Smooth muscle cell (in vitro differentiated cells): ENCODE measurements around the gene PDCL3. TPM values are rescaled to one million over a fixed set of nuclear protein-coding genes. Genes with fewer than 3 reads are reported as not detected.

Experiments used
- DNase-seq: peaks from one replicate; lab custom pipeline; 2025; ENCODE audit not compliant: unreplicated experiment; lab: John Stamatoyannopoulos, UW
- H2AFZ ChIP-seq: fragments of 200-600 bp; sonication (generic); 2 replicates; pipeline ENCODE4 v1.6.0; 2016; ENCODE audit warnings: antibody characterized with exemption, low read depth, mild to moderate bottlenecking
- H3F3A ChIP-seq: fragments of 200-600 bp; sonication (generic); 2 replicates; pipeline ENCODE4 v1.6.0; 2017; ENCODE audit warnings: antibody characterized with exemption, low read depth
- H3K27ac ChIP-seq: fragments of 200-600 bp; sonication (generic); 2 replicates; pipeline ENCODE4 v1.5.1; 2016; ENCODE audit warnings: low read depth, mild to moderate bottlenecking
- H3K27me3 ChIP-seq: fragments of 200-600 bp; sonication (generic); 2 replicates; pipeline ENCODE4 v1.6.1; 2016; ENCODE audit warnings: low read depth, mild to moderate bottlenecking
- H3K36me3 ChIP-seq: fragments of 200-600 bp; sonication (generic); 2 replicates; pipeline ENCODE4 v1.5.1; 2016; ENCODE audit warnings: low read depth
- H3K4me1 ChIP-seq: fragments of 200-600 bp; sonication (generic); 2 replicates; pipeline ENCODE4 v1.5.1; 2016; ENCODE audit warnings: low read depth
- H3K4me2 ChIP-seq: fragments of 200-600 bp; sonication (generic); 2 replicates; pipeline ENCODE4 v1.6.0; 2016; ENCODE audit warnings: mild to moderate bottlenecking
- H3K4me3 ChIP-seq: fragments of 200-600 bp; sonication (generic); 2 replicates; pipeline ENCODE4 v1.5.1; 2016; ENCODE audit warnings: mild to moderate bottlenecking
- H3K79me2 ChIP-seq: fragments of 200-600 bp; sonication (generic); 2 replicates; pipeline ENCODE4 v1.6.0; 2016; ENCODE audit warnings: low read depth, mild to moderate bottlenecking
- H3K9ac ChIP-seq: fragments of 200-600 bp; sonication (generic); 2 replicates; pipeline ENCODE4 v1.6.0; 2016; ENCODE audit warnings: low read depth
- H3K9me3 ChIP-seq: fragments of 200-600 bp; sonication (generic); replicated peaks from 2 replicates; pipeline ENCODE4 v1.5.1; 2016; ENCODE audit warnings: low read depth
- H4K20me1 ChIP-seq: fragments of 200-600 bp; sonication (generic); 2 replicates; pipeline ENCODE4 v1.6.0; 2016; ENCODE audit warnings: low read depth
- CTCF ChIP-seq: fragments of 200-600 bp; sonication (generic); IDR thresholded peaks from 2 replicates; pipeline ENCODE4 v1.5.1; 2017; ENCODE audit warnings: borderline replicate concordance, mild to moderate bottlenecking, antibody characterized with exemption; ENCODE audit not compliant: insufficient read depth, poor library complexity, severe bottlenecking
- WGBS: methylation state at CpG from one replicate; pipeline ENCODE4 v1.1.7; 2016; ENCODE audit warnings: low lambda C conversion rate; 5-methylcytosine and 5-hydroxymethylcytosine counted together
- polyA plus RNA-seq: library from polyadenylated mRNA; unstranded; fragments of >200 nt; fragmentation: Nextera tagmentation; extraction: Ambion mirVana; gene quantifications from 2 replicates; pipeline ENCODE4 v1.2.1, GENCODE V29; 2016
- total RNA-seq: library from RNA; depleted of rRNA; stranded (reverse); fragments of >200 nt; gene quantifications from 2 replicates; pipeline ENCODE4 v1.2.3, GENCODE V29; 2014

Gene PDCL3
- total and polyA plus RNA-seq, 2 experiments from 2014 or later: 12.6 to 15.4 TPM

DNA sequence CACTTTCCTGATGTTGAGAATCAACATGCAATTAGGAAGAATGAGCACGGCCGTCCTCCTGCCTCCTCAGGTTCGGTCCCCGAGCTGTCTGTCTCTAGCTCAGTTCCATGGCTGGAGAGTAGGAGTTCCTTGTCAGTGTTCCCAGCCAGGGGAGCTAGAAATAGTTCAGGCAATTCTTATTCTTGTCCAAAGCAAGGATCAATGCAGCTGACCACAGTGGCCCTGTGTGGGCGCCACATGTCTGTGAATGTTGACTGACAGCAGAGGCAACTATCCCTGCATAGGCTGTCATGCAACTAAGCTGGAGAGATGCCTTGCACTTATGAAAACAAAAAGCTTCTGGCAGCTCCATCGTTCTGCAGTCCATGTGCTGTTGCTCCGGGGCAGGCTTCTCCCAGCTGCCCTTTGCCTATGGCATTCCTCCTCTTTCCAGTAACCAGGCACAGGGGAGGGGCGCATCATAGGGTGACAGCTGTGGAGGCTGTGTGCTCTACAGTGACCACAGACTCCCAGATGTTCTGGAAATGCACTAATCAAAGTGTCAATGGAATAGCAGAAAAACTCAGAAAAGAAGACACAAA lies 58.7 kb downstream of the PDCL3 start:
- no peaks in the 10 kb centered on the region for H4K20me1 ChIP-seq
- H3K4me2 ChIP-seq: no peak overlapping the region
- H3K27me3 ChIP-seq: peaks cover under 1% of the 10 kb centered on the region
- no peak for DNase-seq
- no peak overlapping the region for H3K4me3 ChIP-seq
- no peak overlapping the region for H3K27ac ChIP-seq
- no peak overlapping the region for H3K9ac ChIP-seq
- no peak overlapping the region for H2AFZ ChIP-seq
- no peaks in the 10 kb centered on the region for H3K4me1 ChIP-seq
- 94% methylated on average over 8 of the region's 8 CpGs for WGBS
- no peaks in the 10 kb centered on the region for H3K9me3 ChIP-seq
- H3K79me2 ChIP-seq: no peaks in the 10 kb centered on the region
- no peak for TF ChIP-seq CTCF
- no peaks in the 10 kb centered on the region for H3F3A ChIP-seq
- no peaks in the 10 kb centered on the region for H3K36me3 ChIP-seq

DNA sequence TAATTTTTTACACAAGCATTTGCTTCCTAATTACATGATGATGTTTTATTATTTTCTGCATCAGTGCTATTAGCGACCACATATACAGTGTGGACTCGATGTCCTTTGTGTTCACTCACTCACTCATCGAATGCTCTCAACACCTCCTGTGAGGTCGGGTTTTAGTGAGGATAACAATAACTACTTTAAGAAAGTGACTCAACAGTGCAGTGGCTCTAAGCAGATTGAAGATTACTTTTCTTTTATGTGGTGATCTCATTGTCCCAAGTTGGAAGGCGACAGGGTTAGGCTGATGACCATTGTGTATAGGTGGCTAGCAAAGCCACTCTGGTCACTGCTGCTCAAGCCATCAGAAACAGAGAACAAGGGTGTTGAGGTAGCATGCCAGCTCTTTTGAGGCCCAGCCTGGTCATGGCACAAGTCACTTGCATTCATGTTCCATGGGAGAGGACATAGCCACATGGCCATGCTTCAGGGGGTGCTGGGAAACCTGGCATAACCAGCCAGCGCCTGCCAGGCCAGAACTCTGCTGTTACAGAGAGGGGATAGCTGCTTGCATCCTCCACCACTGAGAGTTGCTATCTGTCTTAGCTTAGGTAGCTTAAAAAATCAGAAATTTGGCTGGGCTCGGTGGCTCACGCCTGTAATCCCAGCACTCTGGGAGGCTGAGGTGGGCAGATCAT lies 60.4 kb downstream of the PDCL3 start:
- TF ChIP-seq CTCF: no peak
- H3K9ac ChIP-seq: no peak overlapping the region
- H3K4me3 ChIP-seq: no peak overlapping the region
- DNase-seq: no peak
- H3F3A ChIP-seq: no peaks in the 10 kb centered on the region
- H3K4me1 ChIP-seq: no peaks in the 10 kb centered on the region
- peaks cover 12% of the 10 kb centered on the region for H3K27me3 ChIP-seq
- H3K9me3 ChIP-seq: no peaks in the 10 kb centered on the region
- H3K4me2 ChIP-seq: no peak overlapping the region
- H4K20me1 ChIP-seq: no peaks in the 10 kb centered on the region
- WGBS: 86% methylated on average over 8 of the region's 8 CpGs
- no peaks in the 10 kb centered on the region for H3K79me2 ChIP-seq
- H3K27ac ChIP-seq: no peak overlapping the region
- H3K36me3 ChIP-seq: no peaks in the 10 kb centered on the region
- H2AFZ ChIP-seq: no peak overlapping the region

DNA sequence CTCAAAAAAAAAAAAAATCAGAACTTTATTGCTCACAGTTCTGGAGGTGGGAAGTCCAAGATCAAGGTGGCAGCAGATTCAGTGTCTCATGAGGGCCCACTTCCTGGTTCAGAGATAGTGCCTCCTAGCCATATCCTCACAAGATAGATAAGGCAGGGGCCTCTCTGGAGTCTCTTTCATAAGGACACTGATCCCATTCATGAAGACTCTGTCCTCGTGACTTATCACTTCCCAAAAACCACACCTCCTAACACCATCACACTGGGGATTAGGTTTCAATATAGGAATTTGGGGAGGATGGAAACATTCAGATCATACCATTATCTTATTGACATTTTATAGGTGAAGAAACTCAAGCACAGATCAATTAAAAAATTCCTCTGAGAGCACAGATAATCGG lies 61.1 kb downstream of the PDCL3 start:
- no peak for DNase-seq
- no peak overlapping the region for H3K4me3 ChIP-seq
- 77% methylated on average over 2 of the region's 2 CpGs for WGBS
- no peaks in the 10 kb centered on the region for H3K9me3 ChIP-seq
- H3K36me3 ChIP-seq: no peaks in the 10 kb centered on the region
- H3K4me2 ChIP-seq: no peak overlapping the region
- H3F3A ChIP-seq: no peaks in the 10 kb centered on the region
- H2AFZ ChIP-seq: no peak overlapping the region
- H3K27ac ChIP-seq: no peak overlapping the region
- no peak overlapping the region for H3K9ac ChIP-seq
- no peaks in the 10 kb centered on the region for H3K79me2 ChIP-seq
- TF ChIP-seq CTCF: no peak
- H3K27me3 ChIP-seq: peaks cover 12% of the 10 kb centered on the region
- H4K20me1 ChIP-seq: no peaks in the 10 kb centered on the region
- no peaks in the 10 kb centered on the region for H3K4me1 ChIP-seq

DNA sequence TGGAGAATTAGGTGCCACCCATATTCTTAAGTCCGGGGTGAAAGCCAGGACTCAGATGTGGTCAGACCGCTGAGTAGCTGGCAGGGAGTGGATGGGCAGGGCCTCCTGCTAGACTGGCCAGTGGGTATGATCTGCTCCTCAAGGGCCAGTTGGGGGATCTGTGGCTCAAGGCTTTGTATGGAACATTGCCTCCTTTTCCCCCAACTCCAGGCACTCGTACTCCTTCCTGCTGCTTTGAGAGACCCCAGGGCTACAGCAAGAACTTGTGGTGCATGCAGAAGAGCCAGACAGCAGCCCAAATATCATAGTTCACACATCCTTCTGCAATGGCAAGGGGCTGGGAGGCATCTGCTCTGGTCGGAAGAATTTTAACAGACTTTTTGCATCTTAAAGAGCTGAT lies 61.7 kb downstream of the PDCL3 start:
- Histone ChIP-seq H3K79me2 (no peaks in the 10 kb centered on the region), H3K4me1 (no peaks in the 10 kb centered on the region), H3K27me3 (peaks cover 12% of the 10 kb centered on the region), H4K20me1 (no peaks in the 10 kb centered on the region), H3K9me3 (no peaks in the 10 kb centered on the region), H3K27ac (no peak overlapping the region), H3F3A (no peaks in the 10 kb centered on the region), H2AFZ (no peak overlapping the region), H3K9ac (no peak overlapping the region), H3K4me2 (no peak overlapping the region), H3K36me3 (no peaks in the 10 kb centered on the region), H3K4me3 (no peak overlapping the region)
- DNase-seq: no peak
- 91% methylated on average over 4 of the region's 4 CpGs for WGBS
- no peak for TF ChIP-seq CTCF
